ENCODE measurements around the gene PPM1M.

Gene PPM1M

DNA sequence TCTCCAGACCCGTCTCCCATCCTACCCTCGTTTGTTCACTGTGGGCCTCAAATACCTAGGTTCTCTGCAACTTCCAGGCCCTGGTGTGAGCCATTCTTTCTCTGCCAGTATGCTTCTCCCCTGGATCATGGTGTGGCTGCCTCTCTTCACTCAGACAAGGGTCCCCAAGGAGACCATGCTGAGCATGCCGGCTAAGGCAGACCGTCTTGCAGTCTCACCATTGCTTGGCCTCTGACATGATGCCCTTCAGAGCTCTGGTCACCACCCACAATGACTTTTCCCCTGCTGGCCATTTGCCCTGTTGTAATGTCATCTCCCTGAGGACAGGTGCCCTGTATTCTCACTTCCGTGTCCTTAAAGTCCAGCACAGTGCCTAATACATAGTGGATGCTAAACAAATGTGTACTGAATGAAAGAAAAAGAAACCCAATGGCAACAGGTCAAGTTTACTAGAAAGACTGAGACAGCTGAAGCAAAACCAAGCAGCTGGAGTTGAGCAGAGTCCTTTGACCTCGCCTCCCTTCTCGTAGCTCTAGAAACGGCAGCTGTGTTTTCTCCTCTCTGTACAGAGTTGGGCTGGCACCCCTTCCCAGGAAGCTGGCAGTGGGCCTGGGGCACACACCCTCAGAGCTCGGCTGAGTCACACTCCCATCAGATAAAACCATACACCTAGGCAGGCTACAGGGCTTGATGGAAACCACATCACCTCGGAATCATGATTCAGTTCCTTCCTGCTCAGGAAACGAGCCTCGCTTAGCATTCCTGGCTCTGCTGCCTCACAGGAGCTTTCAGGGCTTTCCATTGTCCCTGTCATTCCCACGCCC, 28.8 kb upstream of the PPM1M start:
- DNase-seq (ENCODE audit: low spot score): peak; percentile 93

GRCh38 chr3:52217409-52217805, 28.2 kb upstream of the PPM1M start:
- no peak for DNase-seq (ENCODE audit: low spot score)

- no peak for DNase-seq (ENCODE audit: low spot score)
These were observed 27.5 kb upstream of the PPM1M start for GRCh38 chr3:52218026-52218425.

GRCh38 chr3:52218454-52218853, 27.1 kb upstream of the PPM1M start:
- DNase-seq (ENCODE audit: low spot score): no peak

GRCh38 chr3:52218937-52219650, 26.5 kb upstream of the PPM1M start:
- DNase-seq (ENCODE audit: low spot score): no peak

GRCh38 chr3:52220380-52221026, 25.1 kb upstream of the PPM1M start:
- peak; percentile 74 for DNase-seq (ENCODE audit: low spot score)

GRCh38 chr3:52221141-52221562, 24.4 kb upstream of the PPM1M start:
- DNase-seq (ENCODE audit: low spot score): no peak

- no peak for DNase-seq (ENCODE audit: low spot score)
These were observed 23.8 kb upstream of the PPM1M start for GRCh38 chr3:52221563-52222318.

- DNase-seq (ENCODE audit: low spot score): no peak
These were observed 23.0 kb upstream of the PPM1M start for GRCh38 chr3:52222319-52223221.

GRCh38 chr3:52223449-52224408, 21.8 kb upstream of the PPM1M start:
- no peak for DNase-seq (ENCODE audit: low spot score)

DNA sequence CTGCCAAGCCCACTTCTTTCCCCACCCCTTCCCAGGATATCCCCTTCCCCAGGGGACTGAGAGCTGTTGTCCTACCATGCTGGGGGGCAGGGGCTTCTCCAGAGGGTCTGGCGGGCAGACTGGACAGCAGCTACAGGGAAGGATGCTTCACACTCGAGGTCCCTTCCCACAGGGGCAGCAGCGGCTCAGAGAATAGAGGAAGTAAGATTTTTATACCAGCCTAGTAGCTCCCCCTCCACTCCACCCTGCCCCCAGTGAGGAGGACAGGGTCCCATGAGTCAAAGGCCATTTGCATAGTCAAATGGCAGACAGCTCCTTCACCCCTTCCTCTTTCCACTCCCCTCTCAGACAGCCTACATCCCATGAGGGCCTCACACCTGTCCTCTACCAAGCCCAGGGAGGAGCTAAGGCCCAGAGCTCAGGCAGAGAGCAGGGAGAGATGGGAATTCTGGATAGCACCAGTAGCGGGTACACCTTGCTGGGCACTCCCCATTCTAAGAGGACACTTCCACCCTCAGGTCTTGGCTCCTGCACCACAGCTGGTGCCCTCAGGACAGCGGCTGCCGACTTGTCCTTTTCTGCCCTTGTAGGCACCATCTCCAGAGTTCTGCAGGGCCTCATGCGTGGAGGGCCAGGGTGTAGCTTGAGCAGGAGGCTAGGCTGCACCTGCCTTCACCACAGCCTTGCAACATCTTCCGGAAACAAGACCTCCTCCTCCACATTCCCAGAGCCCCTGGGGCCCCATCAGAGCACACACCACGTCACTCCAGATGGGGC, 19.9 kb upstream of the PPM1M start, which contains the start of gene TLR9:
TLR9 (minus strand) TSS at position 194 of the 777 bp plus-strand sequence; CDS start at position 78, 116 bp downstream.
- no peak for DNase-seq (ENCODE audit: low spot score)

DNA sequence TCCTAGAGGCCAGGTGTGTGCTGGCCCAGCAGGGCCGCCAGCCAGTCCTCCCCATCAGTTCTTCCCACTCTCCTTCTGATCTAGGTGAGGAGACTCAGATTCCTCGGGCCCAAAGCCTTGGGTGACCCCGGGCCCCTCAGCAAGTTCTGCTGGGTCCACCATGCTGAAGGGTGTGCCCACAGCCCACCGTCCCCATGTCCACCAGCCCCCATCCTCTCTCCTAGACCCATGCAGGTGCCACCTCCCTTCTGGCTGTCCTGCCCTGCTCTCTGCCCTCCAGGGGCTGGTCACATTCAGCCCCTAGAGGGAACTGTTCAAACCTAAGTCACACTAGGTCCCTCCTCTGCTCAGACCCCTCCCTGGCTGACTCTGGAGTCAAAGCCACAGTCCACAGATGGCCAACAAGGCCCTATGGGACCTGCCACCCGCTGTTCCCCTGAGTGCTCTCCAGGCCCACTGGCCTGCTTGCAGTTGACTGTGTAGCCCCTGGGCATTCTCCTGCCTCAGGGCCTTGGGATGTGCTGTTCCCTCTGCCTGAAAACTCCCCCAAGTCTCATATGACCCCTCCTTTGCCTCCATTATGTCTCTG, 19.2 kb upstream of the PPM1M start:
- DNase-seq (ENCODE audit: low spot score): no peak

DNA sequence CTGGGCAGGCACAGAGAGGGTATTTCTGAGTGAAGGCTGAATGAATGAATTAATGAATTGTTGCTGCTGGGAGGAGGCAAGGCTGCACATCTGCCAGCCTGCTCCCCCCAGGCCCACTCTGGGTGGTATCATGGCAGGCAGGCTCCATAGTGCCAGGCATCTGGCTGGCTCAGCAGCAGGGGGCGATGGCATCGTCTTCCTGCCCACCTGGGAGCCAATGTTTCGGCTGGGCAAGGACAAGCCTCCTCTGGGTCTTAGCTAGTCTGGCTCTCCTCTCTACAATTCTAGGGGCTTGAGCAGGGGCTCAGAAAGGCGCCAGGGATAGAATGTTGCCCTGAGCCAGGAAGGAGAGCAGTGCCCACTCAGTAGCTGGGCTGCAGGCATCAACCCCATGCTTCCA, 18.4 kb upstream of the PPM1M start:
- no peak for DNase-seq (ENCODE audit: low spot score)

DNA sequence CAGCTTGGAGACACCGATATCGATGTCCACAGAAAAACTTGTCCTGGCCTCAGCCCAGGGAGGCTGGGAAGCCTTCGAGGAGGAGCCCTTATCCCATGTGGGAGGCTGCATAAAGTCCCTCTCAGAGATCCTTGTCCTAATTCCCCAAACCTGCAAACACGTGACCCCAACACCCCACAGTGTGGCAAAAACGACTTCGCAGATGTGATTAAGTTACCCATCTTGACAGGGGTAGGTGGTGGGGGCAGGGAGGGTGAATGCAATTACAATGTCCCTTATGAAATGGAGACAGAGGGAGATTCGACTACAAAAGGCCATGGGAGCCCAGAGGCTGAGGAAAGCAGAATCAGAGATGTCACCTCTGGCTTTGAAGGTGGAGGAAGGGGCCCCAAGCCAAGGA, 17.8 kb upstream of the PPM1M start:
- DNase-seq (ENCODE audit: low spot score): no peak

DNA sequence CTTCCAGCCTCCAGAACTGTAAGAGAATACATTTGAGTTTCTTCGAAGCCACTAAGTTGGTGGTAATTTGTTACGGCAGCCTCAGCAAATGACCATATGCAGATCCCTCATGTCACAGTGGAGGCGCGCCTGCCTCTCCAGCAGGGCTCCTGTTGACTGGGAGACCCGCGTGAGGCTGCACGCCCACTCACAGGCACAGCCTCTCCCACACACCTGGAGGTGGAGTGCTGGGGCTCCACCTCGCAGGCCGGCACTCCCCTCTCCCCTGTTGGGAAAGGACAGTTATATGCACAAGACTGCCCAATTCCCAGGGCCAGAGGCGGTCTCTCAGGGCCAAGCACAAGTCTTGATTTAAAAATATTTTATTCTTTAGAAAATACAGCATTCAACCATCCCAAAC, 17.3 kb upstream of the PPM1M start:
- DNase-seq (ENCODE audit: low spot score): no peak

DNA sequence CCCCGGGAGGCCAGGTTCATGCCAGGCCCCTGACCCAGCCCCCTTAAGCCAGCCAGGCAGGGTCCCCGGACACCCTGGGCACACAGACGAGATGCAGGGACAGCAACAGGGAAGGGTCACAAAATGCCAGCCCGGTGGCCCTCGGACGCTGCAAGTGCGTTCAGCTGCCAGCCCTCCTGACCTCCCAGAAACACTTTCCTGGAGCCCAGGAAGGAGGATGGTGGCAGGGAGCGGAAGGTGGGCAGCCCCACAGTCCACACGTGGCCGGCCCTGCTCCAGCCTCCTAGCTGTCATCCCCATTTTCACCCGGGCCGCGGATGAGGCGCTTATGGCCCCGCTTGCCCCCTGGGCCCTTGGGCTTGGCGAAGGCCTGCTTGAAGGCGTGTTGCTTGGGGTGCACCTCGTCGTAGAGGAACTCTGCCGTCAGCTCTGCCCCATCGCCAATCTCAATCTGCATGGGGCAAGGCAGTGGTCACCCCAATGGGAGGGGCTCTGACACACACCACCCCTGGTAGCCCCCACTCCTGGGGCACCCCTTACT, 16.7 kb upstream of the PPM1M start:
- DNase-seq (ENCODE audit: low spot score): no peak

DNA sequence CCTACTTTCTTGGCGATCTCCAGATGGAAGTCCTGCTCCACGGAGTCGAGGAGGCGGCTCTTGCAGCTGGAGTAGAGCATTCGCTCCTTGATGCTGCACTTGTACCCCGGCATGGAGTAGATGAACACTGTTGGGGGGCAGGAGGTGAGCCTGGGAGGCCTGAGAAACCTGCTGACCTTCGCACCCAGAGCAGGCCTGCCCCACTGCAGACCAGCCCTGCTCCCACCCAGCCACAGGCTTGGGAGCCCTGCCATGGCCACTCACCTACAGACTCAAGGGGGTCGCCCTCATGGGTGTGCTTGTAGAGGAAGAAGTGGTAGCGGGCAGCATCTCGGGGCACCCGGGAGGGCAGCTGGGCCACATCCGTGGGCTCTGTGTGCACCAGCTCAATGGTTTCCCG, 15.9 kb upstream of the PPM1M start:
- DNase-seq (ENCODE audit: low spot score): no peak

- DNase-seq (ENCODE audit: low spot score): no peak
These were observed 15.1 kb upstream of the PPM1M start for GRCh38 chr3:52230461-52230860.

Data from kidney tubule cell (primary cell).